ENCODE measurements around the gene SURF2.

DNA sequence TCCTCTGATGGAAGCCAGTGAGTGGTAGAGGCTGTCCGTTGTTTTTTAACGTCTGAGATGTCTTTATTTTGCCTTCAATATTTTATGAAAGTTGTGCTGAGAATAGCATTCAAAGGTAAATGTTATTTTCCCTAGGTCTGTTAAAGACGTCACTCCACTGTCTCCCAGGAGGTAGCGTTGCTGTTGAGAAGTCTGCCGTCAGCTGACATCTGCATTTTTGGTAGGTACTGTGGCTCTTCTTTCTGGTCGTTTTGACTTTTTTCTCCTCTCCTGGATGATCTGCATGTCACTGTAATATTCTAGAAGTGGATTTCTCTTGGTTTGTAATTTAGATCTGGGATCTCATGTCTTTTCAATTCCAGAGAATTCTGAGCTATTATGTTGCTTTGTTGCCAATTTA is 46.7 kb upstream of the SURF2 start:
- TF ChIP-seq, protein P1, sequence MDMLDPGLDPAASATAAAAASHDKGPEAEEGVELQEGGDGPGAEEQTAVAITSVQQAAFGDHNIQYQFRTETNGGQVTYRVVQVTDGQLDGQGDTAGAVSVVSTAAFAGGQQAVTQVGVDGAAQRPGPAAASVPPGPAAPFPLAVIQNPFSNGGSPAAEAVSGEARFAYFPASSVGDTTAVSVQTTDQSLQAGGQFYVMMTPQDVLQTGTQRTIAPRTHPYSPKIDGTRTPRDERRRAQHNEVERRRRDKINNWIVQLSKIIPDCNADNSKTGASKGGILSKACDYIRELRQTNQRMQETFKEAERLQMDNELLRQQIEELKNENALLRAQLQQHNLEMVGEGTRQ (IDR thresholded peaks at IDR 0.05; ENCODE audit: borderline replicate concordance, low read depth, low read length), result no peak
- no peak for TF ChIP-seq MEF2A (IDR thresholded peaks at IDR 0.05; ENCODE audit: borderline replicate concordance, low read depth)
- no peak for TF ChIP-seq SIN3A (IDR thresholded peaks at IDR 0.05; ENCODE audit: borderline replicate concordance, low read depth, low read length)
- TF ChIP-seq, protein P2, sequence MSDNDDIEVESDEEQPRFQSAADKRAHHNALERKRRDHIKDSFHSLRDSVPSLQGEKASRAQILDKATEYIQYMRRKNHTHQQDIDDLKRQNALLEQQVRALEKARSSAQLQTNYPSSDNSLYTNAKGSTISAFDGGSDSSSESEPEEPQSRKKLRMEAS (IDR thresholded peaks at IDR 0.05; ENCODE audit: low read depth), result no peak
- no peak for TF ChIP-seq GABPA (IDR thresholded peaks at IDR 0.05; ENCODE audit: low read depth)
- TF ChIP-seq POLR2AphosphoS5 (IDR thresholded peaks at IDR 0.05; ENCODE audit: low read depth, low read length), result no peak
- TF ChIP-seq EZH2phosphoT487 (IDR thresholded peaks at IDR 0.05; ENCODE audit: borderline replicate concordance, low read depth), result no peak
- TF ChIP-seq NFIC (IDR thresholded peaks at IDR 0.05; ENCODE audit: borderline replicate concordance), result no peak
- TF ChIP-seq CTCF (IDR thresholded peaks at IDR 0.05), result no peak
- TF ChIP-seq YY1 (IDR thresholded peaks at IDR 0.05; ENCODE audit: low read depth), result no peak
- no peak for TF ChIP-seq EP300 (IDR thresholded peaks at IDR 0.05; ENCODE audit: borderline replicate concordance in 1 of 2, low read depth in 1 of 2, low read length in 1 of 2)
- no peak for TF ChIP-seq RCOR1 (IDR thresholded peaks at IDR 0.05; ENCODE audit: low read length)
- no peak for TF ChIP-seq JUND (IDR thresholded peaks at IDR 0.05)
